HepG2 (cell line): Measurements from ENCODE around the gene CLDN7. TPM values are rescaled to one million over a fixed set of nuclear protein-coding genes. Genes with fewer than 3 reads are reported as not detected.

Experiments used
- CC2D1A ChIP-seq: sonication (generic); formaldehyde crosslinking; IDR thresholded peaks from 2 replicates; pipeline ENCODE4 v1.8.1; 2023; ENCODE audit warnings: mild to moderate bottlenecking, missing genetic modification reagents
- CCAR2 ChIP-seq: fragments of 200-400 bp; formaldehyde crosslinking; optimal IDR thresholded peaks from 2 replicates; pipeline ENCODE3; 2018; ENCODE audit warnings: low read depth, mild to moderate bottlenecking, low read length, moderate library complexity
- HES4 ChIP-seq: sonication (generic); formaldehyde crosslinking; IDR thresholded peaks from 2 replicates; pipeline ENCODE4 v1.9.0; 2021; ENCODE audit warnings: mild to moderate bottlenecking, missing genetic modification reagents, borderline replicate concordance
- HMG20B ChIP-seq: conservative IDR thresholded peaks from 2 replicates; pipeline ENCODE4 v1.6.1; 2016; ENCODE audit warnings: missing genetic modification reagents, missing compliant biosample characterization
- HOXA3 ChIP-seq: sonication (generic); formaldehyde crosslinking; IDR thresholded peaks from 2 replicates; pipeline ENCODE4 v1.5.0; 2020; ENCODE audit warnings: missing genetic modification reagents
- KLF9 ChIP-seq: IDR thresholded peaks from 2 replicates; pipeline ENCODE4 v1.6.1; 2016; ENCODE audit warnings: low read depth
- NFRKB ChIP-seq: fragments of 450-650 bp; IDR thresholded peaks from 2 replicates; pipeline ENCODE4 v1.6.1; 2017
- PITX1 ChIP-seq: sonication (generic); formaldehyde crosslinking; IDR thresholded peaks from 2 replicates; pipeline ENCODE4 v1.5.1; 2020; ENCODE audit warnings: mild to moderate bottlenecking, missing genetic modification reagents
- RBAK ChIP-seq: sonication (generic); formaldehyde crosslinking; IDR thresholded peaks from 2 replicates; pipeline ENCODE4 v1.5.1; 2020; ENCODE audit warnings: mild to moderate bottlenecking, missing genetic modification reagents
- SAP130 ChIP-seq: IDR thresholded peaks from 2 replicates; pipeline ENCODE4 v1.6.1; 2016; ENCODE audit warnings: low read depth
- SIN3A ChIP-seq: IDR thresholded peaks from 2 replicates; pipeline ENCODE4 v1.6.1; 2011; ENCODE audit warnings: low read depth, mild to moderate bottlenecking, control low read depth, low read length, borderline replicate concordance
- SNRNP70 ChIP-seq: fragments of 200-400 bp; formaldehyde crosslinking; IDR thresholded peaks from 2 replicates; pipeline ENCODE4 v1.6.1; 2017; ENCODE audit warnings: mild to moderate bottlenecking, low read depth, low read length, moderate library complexity
- SP5 ChIP-seq: IDR thresholded peaks from 2 replicates; pipeline ENCODE4 v1.6.1; 2016; ENCODE audit warnings: low read depth, borderline replicate concordance
- ZNF121 ChIP-seq: sonication (generic); formaldehyde crosslinking; IDR thresholded peaks from 2 replicates; pipeline ENCODE4 v1.5.0; 2020; ENCODE audit warnings: mild to moderate bottlenecking, missing genetic modification reagents
- ZNF124 ChIP-seq: sonication (generic); formaldehyde crosslinking; IDR thresholded peaks from 2 replicates; pipeline ENCODE4 v1.4.0; 2020; ENCODE audit warnings: missing genetic modification reagents
- ZNF136 ChIP-seq: sonication (generic); formaldehyde crosslinking; IDR thresholded peaks from 2 replicates; pipeline ENCODE4 v1.8.1; 2022; ENCODE audit warnings: low read depth, mild to moderate bottlenecking, moderate library complexity, missing genetic modification reagents
- ZNF878 ChIP-seq: sonication (generic); formaldehyde crosslinking; IDR thresholded peaks from 2 replicates; pipeline ENCODE4 v1.8.1; 2023; ENCODE audit warnings: mild to moderate bottlenecking, missing genetic modification reagents, moderate library complexity
- polyA plus RNA-seq, 8 experiments: library from polyadenylated mRNA; depleted of rRNA in 3 of 8; stranded (reverse) in 7 of 8; unstranded in 1 of 8; fragments of >200 nt; fragmentation: Illumina TruSeq in 4 of 8; extraction: Trizol in 4 of 8; gene quantifications; 2 replicates each; pipeline versions ENCODE4 v1.2.1 to v1.2.3, GENCODE V29; 2011 to 2016; ENCODE audit warnings: low read depth in 4 of 8, missing spikeins in 1 of 8, mixed read lengths in 1 of 8; ENCODE audit not compliant: insufficient read depth in 1 of 8
- total RNA-seq, 5 experiments: library from RNA; depleted of rRNA; stranded (reverse); fragments of >200 nt; fragmentation: Illumina TruSeq; extraction: Trizol; gene quantifications; 2 replicates each; pipeline ENCODE4 v1.2.3, GENCODE V29; 2016; ENCODE audit warnings: low read depth in 1 of 5
- TF ChIP-seq, protein P1 (sequence below): IDR thresholded peaks from 2 replicates; pipeline ENCODE4 v1.6.1; 2018; ENCODE audit warnings: missing genetic modification reagents
- TF ChIP-seq, protein P2 (sequence below): sonication (generic); formaldehyde crosslinking; IDR thresholded peaks from 2 replicates; pipeline ENCODE4 v1.9.0; 2021; ENCODE audit warnings: missing genetic modification reagents, mild to moderate bottlenecking, borderline replicate concordance
- TF ChIP-seq, protein P3 (sequence below): sonication (generic); formaldehyde crosslinking; IDR thresholded peaks from 2 replicates; pipeline ENCODE4 v1.5.0; 2020; ENCODE audit warnings: missing genetic modification reagents
- TF ChIP-seq, protein P4 (sequence below): sonication (generic); formaldehyde crosslinking; IDR thresholded peaks from 2 replicates; pipeline ENCODE4 v1.4.0; 2020; ENCODE audit warnings: missing genetic modification reagents, borderline replicate concordance
- TF ChIP-seq, protein P5 (sequence below): sonication (generic); formaldehyde crosslinking; IDR thresholded peaks from 2 replicates; pipeline ENCODE4 v1.8.0; 2023; ENCODE audit warnings: mild to moderate bottlenecking, missing genetic modification reagents

Gene CLDN7
- total and polyA plus RNA-seq, 2 of the 13 experiments (the other 11 are each of a cell fraction or from before 2014, with no cell fraction given) = not detected

DNA sequence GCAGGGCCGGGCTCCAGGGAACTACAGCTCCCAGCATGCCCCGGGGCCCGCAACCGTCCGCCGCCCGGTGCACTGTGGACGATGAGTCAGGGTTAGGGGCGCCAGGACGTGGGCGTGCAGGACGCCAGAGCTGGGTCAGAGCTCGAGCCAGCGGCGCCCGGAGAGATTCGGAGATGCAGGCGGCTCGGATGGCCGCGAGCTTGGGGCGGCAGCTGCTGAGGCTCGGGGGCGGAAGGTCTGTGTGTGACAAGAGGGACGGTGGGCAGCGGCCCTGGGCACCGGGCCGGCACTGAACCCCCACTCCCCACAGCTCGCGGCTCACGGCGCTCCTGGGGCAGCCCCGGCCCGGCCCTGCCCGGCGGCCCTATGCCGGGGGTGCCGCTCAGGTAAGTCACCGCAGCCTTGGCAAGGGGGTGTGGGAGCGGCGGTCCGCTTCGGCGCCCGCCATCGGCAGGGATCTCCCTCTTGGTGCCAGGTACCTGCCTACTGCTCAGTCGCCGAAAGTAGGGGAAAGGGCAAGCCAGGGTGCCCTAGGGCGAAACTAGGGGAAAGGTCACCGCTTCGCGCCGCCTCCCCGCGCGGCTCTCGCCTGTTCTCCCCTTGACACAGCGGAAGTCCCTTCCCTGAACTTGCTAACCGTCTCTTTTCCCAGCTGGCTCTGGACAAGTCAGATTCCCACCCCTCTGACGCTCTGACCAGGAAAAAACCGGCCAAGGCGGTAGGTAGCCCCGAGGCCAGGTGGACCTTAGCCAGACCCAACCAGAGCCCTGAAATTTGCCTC, 42.3 kb downstream of the CLDN7 start, which contains the start of the genes ACADVL and DLG4 (continued):
- TF ChIP-seq, protein P1, sequence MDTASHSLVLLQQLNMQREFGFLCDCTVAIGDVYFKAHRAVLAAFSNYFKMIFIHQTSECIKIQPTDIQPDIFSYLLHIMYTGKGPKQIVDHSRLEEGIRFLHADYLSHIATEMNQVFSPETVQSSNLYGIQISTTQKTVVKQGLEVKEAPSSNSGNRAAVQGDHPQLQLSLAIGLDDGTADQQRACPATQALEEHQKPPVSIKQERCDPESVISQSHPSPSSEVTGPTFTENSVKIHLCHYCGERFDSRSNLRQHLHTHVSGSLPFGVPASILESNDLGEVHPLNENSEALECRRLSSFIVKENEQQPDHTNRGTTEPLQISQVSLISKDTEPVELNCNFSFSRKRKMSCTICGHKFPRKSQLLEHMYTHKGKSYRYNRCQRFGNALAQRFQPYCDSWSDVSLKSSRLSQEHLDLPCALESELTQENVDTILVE (CRISPR knock-in tag) = no peak
- TF ChIP-seq ZNF878 (CRISPR knock-in tag) (no peak), ZNF121 (CRISPR knock-in tag) (no peak), CCAR2 (no peak), SIN3A (peak; percentile 68; the same call in 1 of the 2 replicates), SP5 (CRISPR knock-in tag) (no peak), SAP130 (CRISPR knock-in tag) (peak; percentile 86), HOXA3 (CRISPR knock-in tag) (peak; percentile 16; the same call in 1 of the 2 replicates), ZNF136 (CRISPR knock-in tag) (0 out of 2 replicates have a peak, but pooled peaks have one; percentile 72), PITX1 (CRISPR knock-in tag) (no peak; the same call in 1 of the 2 replicates), SNRNP70 (no peak), HES4 (CRISPR knock-in tag) (no peak), NFRKB (no peak), HMG20B (CRISPR knock-in tag) (no peak), ZNF124 (CRISPR knock-in tag) (no peak; the same call in 1 of the 2 replicates), KLF9 (CRISPR knock-in tag) (no peak), RBAK (no peak; the same call in 1 of the 2 replicates), CC2D1A (CRISPR knock-in tag) (no peak)
- TF ChIP-seq, protein P2, sequence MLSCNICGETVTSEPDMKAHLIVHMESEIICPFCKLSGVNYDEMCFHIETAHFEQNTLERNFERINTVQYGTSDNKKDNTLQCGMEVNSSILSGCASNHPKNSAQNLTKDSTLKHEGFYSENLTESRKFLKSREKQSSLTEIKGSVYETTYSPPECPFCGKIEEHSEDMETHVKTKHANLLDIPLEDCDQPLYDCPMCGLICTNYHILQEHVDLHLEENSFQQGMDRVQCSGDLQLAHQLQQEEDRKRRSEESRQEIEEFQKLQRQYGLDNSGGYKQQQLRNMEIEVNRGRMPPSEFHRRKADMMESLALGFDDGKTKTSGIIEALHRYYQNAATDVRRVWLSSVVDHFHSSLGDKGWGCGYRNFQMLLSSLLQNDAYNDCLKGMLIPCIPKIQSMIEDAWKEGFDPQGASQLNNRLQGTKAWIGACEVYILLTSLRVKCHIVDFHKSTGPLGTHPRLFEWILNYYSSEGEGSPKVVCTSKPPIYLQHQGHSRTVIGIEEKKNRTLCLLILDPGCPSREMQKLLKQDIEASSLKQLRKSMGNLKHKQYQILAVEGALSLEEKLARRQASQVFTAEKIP = no peak
- TF ChIP-seq, protein P3, sequence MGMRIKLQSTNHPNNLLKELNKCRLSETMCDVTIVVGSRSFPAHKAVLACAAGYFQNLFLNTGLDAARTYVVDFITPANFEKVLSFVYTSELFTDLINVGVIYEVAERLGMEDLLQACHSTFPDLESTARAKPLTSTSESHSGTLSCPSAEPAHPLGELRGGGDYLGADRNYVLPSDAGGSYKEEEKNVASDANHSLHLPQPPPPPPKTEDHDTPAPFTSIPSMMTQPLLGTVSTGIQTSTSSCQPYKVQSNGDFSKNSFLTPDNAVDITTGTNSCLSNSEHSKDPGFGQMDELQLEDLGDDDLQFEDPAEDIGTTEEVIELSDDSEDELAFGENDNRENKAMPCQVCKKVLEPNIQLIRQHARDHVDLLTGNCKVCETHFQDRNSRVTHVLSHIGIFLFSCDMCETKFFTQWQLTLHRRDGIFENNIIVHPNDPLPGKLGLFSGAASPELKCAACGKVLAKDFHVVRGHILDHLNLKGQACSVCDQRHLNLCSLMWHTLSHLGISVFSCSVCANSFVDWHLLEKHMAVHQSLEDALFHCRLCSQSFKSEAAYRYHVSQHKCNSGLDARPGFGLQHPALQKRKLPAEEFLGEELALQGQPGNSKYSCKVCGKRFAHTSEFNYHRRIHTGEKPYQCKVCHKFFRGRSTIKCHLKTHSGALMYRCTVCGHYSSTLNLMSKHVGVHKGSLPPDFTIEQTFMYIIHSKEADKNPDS (CRISPR knock-in tag) = no peak
- TF ChIP-seq, protein P4, sequence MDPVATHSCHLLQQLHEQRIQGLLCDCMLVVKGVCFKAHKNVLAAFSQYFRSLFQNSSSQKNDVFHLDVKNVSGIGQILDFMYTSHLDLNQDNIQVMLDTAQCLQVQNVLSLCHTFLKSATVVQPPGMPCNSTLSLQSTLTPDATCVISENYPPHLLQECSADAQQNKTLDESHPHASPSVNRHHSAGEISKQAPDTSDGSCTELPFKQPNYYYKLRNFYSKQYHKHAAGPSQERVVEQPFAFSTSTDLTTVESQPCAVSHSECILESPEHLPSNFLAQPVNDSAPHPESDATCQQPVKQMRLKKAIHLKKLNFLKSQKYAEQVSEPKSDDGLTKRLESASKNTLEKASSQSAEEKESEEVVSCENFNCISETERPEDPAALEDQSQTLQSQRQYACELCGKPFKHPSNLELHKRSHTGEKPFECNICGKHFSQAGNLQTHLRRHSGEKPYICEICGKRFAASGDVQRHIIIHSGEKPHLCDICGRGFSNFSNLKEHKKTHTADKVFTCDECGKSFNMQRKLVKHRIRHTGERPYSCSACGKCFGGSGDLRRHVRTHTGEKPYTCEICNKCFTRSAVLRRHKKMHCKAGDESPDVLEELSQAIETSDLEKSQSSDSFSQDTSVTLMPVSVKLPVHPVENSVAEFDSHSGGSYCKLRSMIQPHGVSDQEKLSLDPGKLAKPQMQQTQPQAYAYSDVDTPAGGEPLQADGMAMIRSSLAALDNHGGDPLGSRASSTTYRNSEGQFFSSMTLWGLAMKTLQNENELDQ (CRISPR knock-in tag) = no peak
- TF ChIP-seq, protein P5, sequence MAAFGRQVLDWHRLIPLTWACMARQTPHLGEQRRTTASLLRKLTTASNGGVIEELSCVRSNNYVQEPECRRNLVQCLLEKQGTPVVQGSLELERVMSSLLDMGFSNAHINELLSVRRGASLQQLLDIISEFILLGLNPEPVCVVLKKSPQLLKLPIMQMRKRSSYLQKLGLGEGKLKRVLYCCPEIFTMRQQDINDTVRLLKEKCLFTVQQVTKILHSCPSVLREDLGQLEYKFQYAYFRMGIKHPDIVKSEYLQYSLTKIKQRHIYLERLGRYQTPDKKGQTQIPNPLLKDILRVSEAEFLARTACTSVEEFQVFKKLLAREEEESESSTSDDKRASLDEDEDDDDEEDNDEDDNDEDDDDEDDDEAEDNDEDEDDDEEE (CRISPR knock-in tag) = no peak
